GM18526 (cell line): ENCODE measurements around the gene S100PBP.

Source experiments
- POLR2A ChIP-seq: IDR thresholded peaks from 3 replicates; pipeline ENCODE4 v1.6.1; 2011; ENCODE audit not compliant: insufficient read length; ENCODE audit errors: extremely low read depth

Gene S100PBP

DNA sequence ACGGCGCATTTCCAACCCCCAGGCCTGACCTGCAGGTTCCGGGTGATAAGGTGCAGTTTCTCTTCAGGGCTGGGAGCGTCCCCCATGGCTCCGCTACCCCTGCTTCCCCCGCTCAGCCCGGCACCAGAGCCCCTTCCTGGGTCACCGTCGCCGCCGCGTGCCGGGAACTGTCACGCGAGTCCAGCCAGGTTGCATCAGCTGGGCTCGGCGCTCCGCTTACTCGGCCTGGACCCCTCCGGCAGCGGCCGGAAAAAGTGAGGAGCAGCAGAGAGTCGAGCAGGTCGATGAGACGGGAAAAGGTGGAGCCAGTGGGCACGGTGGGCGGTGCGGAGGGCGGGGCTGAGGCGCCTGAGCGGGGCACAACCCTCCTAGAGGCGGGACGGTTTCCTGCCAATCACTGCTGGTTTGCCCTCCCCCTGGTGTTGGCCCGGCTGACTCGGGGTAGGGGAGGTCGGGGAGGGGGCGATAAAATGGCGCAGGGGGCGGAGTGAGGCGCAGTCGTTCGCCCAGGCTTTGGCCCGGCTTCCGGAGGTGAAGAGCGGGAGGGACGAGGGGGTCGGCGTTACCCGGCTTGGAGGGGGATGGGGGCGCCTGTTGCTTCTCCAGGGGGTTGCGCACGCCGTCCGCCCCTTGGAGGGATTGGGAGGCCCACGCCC, at the start of gene S100PBP, which contains the start of gene YARS1:
Gene S100PBP, plus strand, starts transcription at position 495 of the 656 bp plus-strand sequence. CDS start 8,447 bp downstream, outside the sequence.
Gene YARS1, minus strand, starts transcription at position 200 of the 656 bp plus-strand sequence. Its CDS starts 114 bp downstream, at position 86.
- peak; percentile 57 for TF ChIP-seq POLR2A

- no peak for TF ChIP-seq POLR2A
Observed at GRCh38 chr1:32768110-32768850, 49.2 kb upstream of the S100PBP start.

DNA sequence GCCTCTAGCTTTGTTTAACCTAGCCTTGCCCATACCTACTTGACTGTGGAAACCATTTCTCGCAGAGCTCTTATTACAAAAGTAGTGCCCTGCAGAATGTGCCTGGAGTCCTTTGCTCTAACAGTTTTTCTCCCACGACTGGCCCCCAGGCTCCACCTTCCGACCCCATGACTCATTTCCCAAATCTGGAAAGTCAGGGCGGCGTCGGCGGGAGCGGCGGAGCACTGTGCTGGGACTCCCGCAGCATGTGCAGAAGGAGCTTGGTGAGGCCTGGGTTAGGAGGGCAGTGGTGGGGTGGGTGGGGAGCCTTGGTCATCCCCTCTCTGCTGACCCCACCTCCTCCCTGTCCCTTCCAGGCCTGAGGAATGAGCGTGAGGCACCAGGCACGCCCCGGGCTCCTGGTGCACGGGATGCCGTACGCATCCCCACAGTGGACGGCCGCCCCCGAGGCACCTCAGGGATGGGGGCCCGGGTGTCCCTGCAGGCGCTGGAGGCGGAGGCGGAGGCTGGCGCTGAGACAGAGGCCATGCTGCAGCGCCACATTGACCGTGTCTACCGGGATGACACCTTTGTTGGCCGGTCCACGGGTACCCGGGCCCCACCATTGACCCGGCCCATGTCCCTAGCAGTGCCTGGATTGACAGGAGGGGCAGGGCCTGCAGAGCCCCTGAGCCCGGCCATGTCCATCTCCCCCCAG, 47.8 kb upstream of the S100PBP start:
- no peak for TF ChIP-seq POLR2A

DNA sequence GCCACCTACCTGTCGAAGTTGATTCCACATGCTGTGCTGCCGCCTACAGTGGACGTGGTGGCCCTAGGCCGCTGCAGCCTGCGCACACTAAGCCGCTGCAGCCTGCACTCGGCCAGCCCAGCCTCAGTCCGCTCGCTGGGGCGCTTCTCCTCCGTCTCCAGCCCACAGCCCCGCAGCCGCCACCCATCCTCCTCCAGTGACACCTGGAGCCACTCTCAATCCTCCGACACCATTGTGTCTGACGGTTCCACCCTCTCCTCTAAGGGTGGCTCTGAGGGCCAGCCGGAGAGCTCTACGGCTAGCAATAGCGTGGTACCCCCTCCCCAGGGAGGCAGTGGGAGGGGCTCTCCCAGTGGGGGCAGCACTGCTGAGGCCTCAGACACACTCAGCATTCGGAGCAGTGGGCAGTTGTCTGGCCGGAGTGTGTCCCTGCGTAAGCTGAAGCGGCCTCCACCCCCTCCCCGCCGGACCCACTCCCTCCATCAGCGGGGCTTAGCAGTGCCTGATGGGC, 47.2 kb upstream of the S100PBP start:
- TF ChIP-seq POLR2A, result no peak

DNA sequence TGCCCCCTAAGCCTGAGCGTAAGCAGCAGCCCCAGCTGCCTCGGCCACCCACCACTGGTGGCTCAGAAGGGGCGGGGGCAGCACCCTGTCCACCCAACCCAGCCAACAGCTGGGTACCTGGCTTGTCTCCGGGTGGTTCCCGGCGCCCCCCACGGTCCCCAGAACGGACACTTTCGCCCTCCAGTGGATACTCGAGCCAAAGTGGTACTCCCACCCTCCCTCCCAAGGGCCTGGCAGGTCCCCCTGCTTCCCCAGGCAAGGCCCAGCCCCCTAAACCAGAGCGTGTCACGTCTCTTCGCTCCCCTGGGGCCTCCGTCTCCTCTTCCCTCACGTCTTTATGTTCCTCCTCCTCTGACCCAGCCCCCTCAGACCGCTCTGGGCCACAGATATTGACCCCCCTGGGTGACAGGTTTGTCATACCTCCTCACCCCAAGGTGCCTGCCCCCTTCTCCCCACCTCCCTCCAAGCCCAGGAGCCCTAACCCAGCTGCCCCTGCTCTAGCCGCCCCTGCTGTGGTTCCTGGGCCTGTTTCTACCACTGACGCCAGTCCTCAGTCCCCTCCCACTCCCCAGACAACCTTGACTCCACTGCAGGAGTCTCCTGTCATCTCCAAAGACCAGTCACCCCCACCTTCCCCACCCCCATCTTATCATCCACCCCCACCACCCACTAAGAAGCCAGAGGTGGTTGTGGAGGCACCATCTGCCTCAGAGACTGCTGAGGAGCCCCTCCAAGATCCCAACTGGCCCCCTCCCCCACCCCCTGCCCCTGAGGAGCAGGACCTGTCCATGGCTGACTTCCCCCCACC, 46.5 kb upstream of the S100PBP start:
- TF ChIP-seq POLR2A, result no peak

DNA sequence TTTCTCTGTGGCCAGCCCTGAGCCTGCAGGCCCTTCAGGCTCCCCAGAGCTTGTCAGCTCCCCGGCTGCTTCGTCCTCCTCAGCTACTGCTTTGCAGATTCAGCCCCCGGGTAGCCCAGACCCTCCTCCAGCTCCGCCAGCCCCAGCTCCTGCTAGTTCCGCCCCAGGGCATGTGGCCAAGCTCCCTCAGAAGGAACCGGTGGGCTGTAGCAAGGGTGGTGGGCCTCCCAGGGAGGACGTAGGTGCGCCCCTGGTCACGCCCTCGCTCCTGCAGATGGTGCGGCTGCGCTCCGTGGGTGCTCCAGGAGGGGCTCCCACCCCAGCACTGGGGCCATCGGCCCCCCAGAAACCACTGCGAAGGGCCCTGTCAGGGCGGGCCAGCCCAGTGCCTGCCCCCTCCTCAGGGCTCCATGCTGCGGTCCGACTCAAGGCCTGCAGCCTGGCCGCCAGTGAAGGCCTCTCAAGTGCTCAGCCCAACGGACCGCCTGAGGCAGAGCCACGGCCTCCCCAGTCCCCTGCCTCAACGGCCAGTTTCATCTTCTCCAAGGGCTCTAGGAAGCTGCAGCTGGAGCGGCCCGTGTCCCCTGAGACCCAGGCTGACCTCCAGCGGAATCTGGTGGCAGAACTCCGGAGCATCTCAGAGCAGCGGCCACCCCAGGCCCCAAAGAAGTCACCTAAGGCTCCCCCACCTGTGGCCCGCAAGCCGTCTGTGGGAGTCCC, 45.7 kb upstream of the S100PBP start:
- no peak for TF ChIP-seq POLR2A

DNA sequence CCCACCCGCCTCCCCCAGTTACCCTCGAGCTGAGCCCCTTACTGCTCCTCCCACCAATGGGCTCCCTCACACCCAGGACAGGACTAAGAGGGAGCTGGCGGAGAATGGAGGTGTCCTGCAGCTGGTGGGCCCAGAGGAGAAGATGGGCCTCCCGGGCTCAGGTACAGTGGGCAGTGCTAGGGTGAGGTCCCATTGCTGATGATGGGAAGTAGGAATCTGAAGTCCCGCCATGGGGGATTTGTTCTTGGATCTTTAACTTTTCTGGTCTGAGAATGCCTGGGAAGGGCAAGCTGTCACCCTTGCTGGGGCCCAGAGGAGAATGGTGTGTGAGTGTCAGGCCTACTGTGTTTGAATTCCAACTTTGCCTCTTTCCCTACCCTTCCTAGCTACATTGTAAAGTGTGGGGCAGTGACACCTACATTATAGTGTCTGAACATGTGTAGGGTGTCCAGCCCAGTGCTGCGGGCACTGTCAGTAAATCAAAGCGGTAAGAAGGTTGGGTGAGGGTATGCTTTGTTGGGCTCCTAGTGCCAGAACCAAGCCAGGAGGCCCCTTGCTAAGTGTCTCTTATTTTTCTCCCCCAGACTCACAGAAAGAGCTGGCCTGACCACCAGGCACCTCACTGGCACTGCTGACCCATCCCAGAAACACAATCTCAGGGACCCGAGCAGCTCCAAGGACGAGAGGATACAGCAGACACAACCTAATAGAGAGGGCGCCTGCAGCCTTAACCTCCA, 45.0 kb upstream of the S100PBP start:
- TF ChIP-seq POLR2A, result no peak

DNA sequence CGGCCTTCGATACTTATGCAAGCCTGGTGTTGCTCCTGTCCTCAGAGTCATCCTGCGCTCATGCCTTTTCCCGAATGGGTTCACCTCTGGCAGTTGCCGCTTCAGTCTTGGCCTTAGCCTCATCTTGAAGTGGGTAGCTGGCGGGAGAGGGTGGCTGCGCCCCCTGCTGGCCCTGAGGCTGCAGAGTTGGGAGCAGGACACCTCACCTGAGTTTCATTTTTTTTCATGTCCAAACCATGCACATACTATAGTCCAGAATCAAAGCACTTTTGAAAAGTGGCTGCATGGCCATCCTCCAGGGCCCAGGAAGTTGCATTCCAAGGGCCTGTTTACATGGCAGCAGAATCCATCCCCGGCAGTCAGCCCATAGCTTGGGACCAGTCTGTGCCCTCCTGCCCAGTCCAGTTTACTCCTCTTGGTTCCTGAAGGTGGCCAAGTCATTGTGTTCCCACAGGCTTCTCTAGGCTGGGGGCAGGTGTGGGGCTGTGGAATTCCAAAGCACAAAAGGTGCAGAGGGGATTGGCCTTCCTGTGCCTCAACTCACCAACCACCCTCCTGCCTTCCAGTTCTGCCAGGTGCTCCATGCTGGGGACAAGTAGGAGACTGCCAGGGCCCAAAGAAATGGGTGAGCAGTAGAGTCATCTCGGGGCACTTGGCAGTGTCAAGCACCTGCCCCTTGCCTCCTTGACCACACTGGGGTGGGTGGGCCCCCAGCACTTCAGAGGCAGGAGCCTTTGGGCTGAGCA, 44.3 kb upstream of the S100PBP start:
- TF ChIP-seq POLR2A, result no peak

GRCh38 chr1:32773764-32774463, 43.5 kb upstream of the S100PBP start:
- no peak for TF ChIP-seq POLR2A

DNA sequence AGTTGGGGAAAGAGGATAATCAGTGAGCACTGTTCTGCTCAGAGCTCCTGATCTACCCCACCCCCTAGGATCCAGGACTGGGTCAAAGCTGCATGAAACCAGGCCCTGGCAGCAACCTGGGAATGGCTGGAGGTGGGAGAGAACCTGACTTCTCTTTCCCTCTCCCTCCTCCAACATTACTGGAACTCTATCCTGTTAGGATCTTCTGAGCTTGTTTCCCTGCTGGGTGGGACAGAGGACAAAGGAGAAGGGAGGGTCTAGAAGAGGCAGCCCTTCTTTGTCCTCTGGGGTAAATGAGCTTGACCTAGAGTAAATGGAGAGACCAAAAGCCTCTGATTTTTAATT, 43.0 kb upstream of the S100PBP start:
- TF ChIP-seq POLR2A, result no peak

DNA sequence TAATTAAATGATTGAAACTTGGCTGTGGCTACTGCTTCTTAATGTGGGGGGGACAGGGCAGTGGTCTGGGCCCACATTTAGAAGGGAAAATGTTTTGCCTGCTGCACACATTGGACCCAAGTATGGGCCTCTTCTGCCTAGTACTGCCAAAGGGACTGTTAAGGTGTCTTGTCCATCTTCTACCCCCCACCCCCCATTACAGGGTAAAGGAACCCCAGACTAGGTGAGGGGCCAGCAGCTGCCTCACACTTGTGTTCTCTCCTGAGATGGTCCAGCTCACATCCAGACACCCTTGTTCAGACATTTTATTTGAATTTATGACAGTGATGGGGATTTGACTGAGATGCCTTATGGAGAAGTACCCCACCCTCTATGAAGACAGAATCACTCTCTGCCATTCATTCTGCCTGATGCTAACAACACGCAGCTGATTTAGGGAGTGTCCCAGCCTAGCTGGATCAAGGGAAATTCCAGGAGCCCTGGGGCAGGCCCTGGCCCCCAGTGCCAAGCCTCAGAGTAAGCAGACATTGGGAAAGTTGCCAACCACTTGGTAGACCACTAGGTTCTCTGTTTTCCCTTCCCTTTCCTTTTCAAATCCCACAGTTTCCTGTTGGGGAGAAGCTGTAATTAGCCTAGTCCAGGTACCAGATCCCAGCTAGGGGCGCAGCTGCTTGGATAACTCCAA, 42.4 kb upstream of the S100PBP start:
- no peak for TF ChIP-seq POLR2A
